NCI-H187 treated with DMSO at 0.1 percent for 48 hours (cell line): ENCODE measurements around the gene PAK4.

Experiments used
- DNase-seq: peaks from one replicate; lab custom pipeline; 2025; lab: John Stamatoyannopoulos, UW

The PAK4 gene

DNA sequence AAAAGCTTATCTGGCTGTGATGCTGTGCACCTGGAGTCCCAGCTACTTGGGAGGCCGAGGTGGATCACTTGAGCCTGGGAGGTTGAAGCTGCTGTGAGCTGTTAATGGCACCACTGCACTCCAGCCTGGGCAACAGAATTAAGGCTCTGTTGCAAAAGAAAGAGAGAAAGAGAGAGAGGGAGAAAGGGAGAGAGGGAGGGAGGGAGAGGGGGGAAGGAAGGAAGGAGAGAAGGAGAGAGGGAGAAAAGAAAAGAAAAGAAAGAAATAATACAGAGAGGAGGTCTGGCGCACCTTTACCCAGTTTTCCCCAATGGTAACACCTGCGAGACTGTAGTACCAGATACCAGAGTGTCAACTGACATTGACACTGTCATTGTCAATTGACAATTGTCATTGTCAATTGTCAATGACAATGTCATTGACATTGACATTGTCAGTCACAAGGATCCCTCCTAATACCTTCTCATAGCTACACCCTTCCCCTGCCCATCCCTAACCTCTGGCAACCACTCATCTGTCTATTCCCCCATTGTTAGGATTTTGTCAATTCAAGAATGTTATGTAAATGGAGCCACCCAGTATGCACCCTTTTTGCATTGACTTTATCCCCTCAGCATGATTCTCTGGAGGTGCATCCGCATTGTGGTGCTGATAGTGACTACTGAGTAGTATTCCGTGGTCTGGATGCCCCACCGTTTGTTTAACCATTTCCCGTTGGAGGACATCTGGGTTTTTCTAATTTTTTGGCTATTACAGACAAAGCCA, 21.3 kb downstream of the PAK4 start:
- DNase-seq, result no peak

- no peak for DNase-seq
Measured at GRCh38 chr19:39147480-39147879, 21.9 kb downstream of the PAK4 start.

DNA sequence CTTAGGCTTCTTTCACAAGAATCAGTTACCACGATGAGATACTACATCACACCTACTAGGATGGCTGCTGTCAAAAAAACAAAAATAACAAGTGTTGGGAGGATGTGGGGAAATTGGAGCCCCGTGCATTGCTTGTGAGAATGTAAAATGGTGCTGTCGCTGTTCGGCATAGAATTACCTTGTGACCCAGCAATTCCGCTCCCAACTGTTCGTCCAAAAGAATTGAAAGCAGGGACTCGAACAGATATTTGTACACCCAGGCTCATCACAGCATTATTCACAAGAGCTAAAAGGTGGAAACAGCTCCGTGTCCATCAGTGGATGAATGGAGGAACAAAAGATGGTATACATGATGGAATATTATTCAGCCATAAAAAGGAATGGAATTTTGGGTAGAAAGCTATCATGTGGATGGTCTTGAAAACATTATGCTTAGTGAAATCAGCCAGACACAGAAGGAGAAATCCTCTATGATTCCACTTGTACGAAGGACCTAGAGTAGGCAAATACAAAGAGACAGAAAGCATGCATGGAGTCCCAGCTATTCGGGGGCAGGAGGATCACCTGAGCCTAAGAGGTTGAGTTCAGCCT, 23.4 kb downstream of the PAK4 start:
- DNase-seq, result no peak

- no peak for DNase-seq
Measured at GRCh38 chr19:39150235-39150634, 24.6 kb downstream of the PAK4 start.

GRCh38 chr19:39150807-39151600, 25.4 kb downstream of the PAK4 start:
- no peak for DNase-seq

- no peak for DNase-seq
Measured at GRCh38 chr19:39152066-39152465, 26.5 kb downstream of the PAK4 start.

GRCh38 chr19:39154100-39154628, 28.6 kb downstream of the PAK4 start:
- no peak for DNase-seq

GRCh38 chr19:39154629-39155100, 29.1 kb downstream of the PAK4 start:
- no peak for DNase-seq

- no peak for DNase-seq
Measured at GRCh38 chr19:39155114-39155700, 29.6 kb downstream of the PAK4 start.

DNA sequence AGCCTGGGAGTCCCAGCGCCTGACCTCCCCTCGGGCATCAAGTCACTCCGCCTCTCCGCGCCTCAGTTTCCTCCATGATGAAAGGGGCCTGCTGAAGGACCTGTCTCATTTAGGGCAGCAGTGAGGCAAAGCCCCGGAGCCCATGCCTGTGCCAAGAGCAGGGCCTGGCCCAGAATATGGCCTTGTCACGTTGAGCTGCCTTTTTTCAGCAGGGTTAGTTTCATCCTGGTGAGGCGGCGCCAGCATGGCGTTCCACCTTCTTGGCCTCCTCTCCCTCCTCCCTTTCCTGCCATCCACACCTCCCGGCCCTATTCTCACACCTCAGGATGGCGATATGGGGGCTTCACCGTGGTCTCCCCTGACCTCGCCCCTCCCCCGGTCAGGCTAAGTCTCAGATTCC, 30.2 kb downstream of the PAK4 start:
- no peak for DNase-seq

- no peak for DNase-seq
Measured at GRCh38 chr19:39156326-39157230, 31.0 kb downstream of the PAK4 start.

DNA sequence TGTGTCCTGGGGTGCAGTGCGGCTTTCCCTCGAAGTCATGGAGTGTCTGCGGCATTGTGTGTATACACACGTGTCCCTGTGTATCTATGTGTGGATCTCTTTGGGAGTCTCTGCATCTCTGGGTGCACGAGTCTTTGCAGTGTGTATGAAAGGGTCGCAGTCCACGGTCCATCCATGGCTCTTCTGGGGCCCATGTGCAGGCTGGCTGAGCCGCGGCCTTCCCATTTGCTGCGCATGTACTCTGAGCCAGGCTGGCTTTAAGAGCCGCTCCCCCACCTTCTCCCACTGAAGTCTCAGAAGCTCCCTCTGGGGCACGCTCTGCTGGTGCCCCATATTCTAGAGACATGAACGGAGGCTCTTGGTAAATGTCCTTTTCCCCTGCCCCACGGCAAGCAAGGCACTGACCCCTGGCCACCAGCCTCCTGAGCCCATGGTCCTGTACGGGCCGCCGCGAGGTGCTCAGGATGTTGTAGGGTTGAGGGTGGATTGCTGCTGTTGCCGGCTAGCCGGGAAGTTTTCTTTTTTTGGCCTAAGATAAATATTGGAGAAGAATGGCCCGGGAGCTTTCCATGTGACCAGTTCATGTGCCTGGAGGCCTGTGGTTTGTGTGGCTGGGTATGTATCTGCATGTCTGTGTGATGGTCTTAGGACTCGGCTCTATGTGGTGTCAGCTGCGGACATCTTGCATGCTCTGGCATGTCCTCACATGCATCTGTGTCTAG, 31.9 kb downstream of the PAK4 start:
- no peak for DNase-seq

DNA sequence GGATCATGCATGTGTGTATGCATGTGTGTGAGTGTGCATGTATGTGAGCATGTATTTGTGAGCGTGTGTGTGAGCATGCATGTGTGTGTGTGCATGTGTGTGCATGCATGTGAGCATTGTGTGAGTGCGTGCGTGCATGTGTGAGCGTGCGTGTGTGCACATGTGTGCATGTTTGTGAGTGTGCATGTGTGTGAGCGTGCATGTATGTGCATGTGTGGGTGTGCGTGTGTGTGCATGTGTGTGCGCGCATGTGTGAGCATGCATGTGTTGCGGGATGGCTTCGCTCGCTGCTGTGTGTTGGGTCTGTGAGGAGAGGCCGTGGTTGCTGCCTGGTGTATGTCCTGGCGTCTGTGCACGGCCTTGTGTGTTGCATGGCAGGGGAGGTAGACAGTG, 32.4 kb downstream of the PAK4 start:
- DNase-seq, result no peak

DNA sequence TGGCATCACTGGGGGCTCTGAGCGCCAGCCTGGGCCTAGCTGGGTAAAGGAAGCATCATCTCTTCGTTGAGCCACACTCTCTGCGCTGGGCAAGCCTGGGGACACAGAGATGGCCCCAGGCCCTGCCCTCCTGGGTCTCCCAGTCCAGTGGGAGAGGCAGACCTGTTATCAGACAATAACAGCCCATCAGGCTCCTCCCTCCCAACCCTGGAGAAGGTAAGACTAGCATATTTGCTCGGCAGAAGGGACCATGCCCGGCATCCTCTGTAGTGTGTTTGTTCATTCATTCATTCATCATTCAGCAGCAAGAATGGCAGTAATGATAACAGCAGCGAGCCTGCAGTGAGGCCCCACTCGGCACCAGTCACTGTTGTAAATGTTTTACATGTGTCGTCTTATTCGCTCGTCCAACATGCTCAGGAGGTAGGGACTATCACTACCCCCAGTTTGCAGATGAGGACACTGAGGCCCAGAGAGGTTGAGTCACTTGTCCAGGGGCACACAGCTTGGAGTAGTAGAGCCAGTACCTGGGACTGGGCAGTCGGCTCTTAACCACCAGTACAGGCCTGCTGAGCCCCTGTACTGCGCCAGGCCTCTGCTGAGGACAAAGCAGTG, 33.2 kb downstream of the PAK4 start:
- no peak for DNase-seq

DNA sequence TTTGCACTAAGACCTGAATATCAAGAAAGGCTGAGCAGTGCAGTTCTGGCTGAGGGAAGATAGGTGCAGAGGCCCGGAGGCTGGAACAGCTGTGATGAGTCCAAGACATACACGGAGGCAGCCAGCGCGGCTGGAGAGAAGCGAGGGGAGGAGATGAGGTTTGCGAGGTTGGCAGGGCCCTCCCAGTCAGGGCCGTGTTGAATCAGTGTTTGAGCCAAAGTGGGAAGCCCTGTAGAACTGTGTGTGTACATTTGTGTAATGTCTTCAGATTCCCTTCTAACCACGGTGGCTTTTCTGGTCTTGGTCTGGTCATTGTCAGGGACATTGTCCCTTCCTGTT, 34.9 kb downstream of the PAK4 start:
- no peak for DNase-seq

DNA sequence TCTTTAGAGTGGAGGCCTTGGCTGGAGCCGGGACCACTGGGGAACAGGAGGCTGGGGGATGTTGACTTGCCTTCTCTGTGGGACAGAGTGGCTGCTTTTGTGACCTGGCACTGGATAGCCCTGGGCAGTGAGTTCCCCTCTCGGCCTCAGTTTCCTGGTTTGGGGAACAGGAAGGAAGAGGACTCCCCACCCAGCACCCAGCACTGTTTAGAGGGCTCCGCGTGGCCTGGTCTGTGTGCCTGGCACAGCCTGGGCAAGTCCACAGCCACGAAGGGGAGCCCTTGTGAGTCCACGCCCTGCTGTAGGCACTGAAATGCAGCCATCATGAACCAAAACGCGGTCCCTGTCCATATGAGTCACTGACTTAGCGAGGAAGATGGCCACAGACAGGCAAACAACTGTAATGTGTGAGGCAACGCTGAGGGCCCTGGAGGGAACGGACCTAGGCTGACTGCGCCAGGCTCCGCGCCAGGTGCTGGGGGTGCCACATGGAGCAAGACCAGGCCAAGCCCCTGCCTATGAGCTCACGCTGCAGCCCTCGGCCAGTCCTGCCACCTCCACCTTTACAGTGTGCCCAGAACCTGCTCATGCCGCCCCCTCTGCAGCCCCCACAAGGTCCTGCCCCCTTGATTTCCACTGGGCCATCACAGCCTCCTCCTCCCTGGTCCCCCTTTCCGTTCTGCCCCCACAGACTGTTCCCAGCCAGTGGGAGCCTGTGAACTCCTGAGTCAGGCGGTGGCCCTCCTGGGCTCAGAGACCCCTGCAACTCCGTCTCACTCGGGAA, 35.5 kb downstream of the PAK4 start:
- no peak for DNase-seq

DNA sequence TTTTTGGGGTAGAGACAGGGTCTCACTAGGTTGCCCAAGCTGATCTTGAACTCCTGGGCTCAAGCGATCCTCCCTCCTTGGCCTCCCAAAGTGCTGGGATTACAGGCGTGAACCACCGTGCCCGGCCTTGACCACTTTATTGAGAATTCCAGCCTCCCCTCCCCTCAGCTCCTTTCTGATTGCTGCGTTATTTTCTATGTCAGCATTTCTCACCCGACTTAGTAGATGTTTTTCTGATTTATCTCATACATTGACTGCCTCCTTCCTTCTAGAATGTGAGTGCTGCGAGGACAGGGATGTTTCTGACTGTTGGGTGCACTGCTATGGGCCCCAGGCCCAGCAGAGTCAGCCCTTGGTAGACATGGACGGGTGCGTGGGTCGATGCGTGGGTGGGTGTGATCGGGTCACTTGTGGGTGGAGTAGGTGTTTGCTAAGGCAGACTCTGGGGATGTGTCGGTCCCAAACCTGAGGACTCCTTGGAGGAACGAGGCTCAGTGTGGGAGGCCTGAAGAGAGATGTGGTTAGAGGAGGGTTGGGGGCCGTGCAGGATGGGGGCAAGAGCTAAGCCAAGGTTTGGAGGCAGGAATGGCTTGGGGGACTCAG, 37.0 kb downstream of the PAK4 start:
- no peak for DNase-seq

GRCh38 chr19:39163621-39164020, 38.0 kb downstream of the PAK4 start:
- DNase-seq, result no peak

- DNase-seq, result no peak
Measured at GRCh38 chr19:39164289-39164688, 38.7 kb downstream of the PAK4 start.
